SU-DHL-6 (cell line): ENCODE results near the gene NCAPG.

Experiments
- H2AFZ ChIP-seq: fragments of 200-600 bp; sonication (generic); 2 replicates; pipeline ENCODE4 v1.6.1; 2014; ENCODE audit warnings: low read depth, mild to moderate bottlenecking, moderate library complexity, mixed read lengths, antibody characterized with exemption, low read length; ENCODE audit not compliant: severe bottlenecking
- H3F3A ChIP-seq: fragments of 200-600 bp; shearing (Covaris generic); 2 replicates; pipeline ENCODE4 v1.6.0; 2016; ENCODE audit warnings: antibody characterized with exemption, mild to moderate bottlenecking; ENCODE audit not compliant: insufficient read depth
- H3K27ac ChIP-seq: fragments of 200-600 bp; sonication (generic); 2 replicates; pipeline ENCODE4 v1.5.1; 2016; ENCODE audit warnings: low read depth, mild to moderate bottlenecking, low read length, moderate library complexity, mixed read lengths
- H3K27me3 ChIP-seq: fragments of 200-600 bp; sonication (generic), shearing (Covaris generic); 2 replicates; pipeline ENCODE4 v1.6.0; 2014; ENCODE audit warnings: mild to moderate bottlenecking, low read length
- H3K36me3 ChIP-seq: fragments of 200-600 bp; sonication (generic); 2 replicates; pipeline ENCODE4 v1.6.1; 2014; ENCODE audit warnings: mild to moderate bottlenecking, low read length, mixed read lengths
- H3K4me2 ChIP-seq: fragments of 300-600, 200-600 bp; shearing (Covaris generic), sonication (generic); 2 replicates; pipeline ENCODE4 v1.6.0; 2014; ENCODE audit warnings: low read length, low read depth, mild to moderate bottlenecking; ENCODE audit not compliant: poor library complexity, severe bottlenecking
- H3K4me3 ChIP-seq: fragments of 200-600 bp; sonication (generic); 2 replicates; pipeline ENCODE4 v1.5.1; 2014; ENCODE audit warnings: antibody characterized with exemption, low read length, mild to moderate bottlenecking, mixed read lengths; ENCODE audit not compliant: insufficient read depth, poor library complexity, severe bottlenecking
- H3K79me2 ChIP-seq: fragments of 200-600 bp; sonication (generic); 2 replicates; pipeline ENCODE4 v1.6.1; 2014; ENCODE audit warnings: mild to moderate bottlenecking, low read length, moderate library complexity; ENCODE audit not compliant: insufficient read depth
- H3K9ac ChIP-seq: fragments of 200-600 bp; sonication (generic); 2 replicates; pipeline ENCODE4 v1.7.0; 2014; ENCODE audit warnings: mild to moderate bottlenecking, low read length
- H3K9me2 ChIP-seq: fragments of 200-600 bp; sonication (generic); replicated peaks from 2 replicates; pipeline ENCODE4 v1.6.1; 2014; ENCODE audit warnings: low read length; ENCODE audit not compliant: insufficient read depth
- H3K9me3 ChIP-seq: fragments of 200-600 bp; sonication (generic); 2 replicates; pipeline ENCODE4 v1.6.1; 2014; ENCODE audit warnings: low read length, mixed read lengths; ENCODE audit not compliant: insufficient read depth
- H4K20me1 ChIP-seq: fragments of 200-600 bp; sonication (generic); 2 replicates; pipeline ENCODE4 v1.6.1; 2014; ENCODE audit warnings: low read depth, mild to moderate bottlenecking, antibody characterized with exemption, low read length, moderate library complexity, mixed read lengths
- CTCF ChIP-seq: fragments of 200-600 bp; sonication (generic); IDR thresholded peaks from one replicate; pipeline ENCODE4 v1.5.1; 2017; ENCODE audit warnings: antibody characterized with exemption, mild to moderate bottlenecking, low read length, moderate library complexity; ENCODE audit not compliant: insufficient read depth, poor library complexity, severe bottlenecking
- EZH2phosphoT487 ChIP-seq: fragments of 200-600 bp; sonication (generic), shearing (Covaris generic); conservative IDR thresholded peaks from 2 replicates; pipeline ENCODE4 v1.6.1; 2018; ENCODE audit warnings: mild to moderate bottlenecking, antibody characterized with exemption, low read length, moderate library complexity, mixed read lengths

The NCAPG gene

GRCh38 chr4:17766826-17767458 lies 43.8 kb upstream of the NCAPG start:
- TF ChIP-seq CTCF (no peak), EZH2phosphoT487 (no peak)
- Histone ChIP-seq H3K9me2 (no peaks in the 10 kb centered on the region), H3K4me2 (no peak overlapping the region), H2AFZ (no peak overlapping the region), H3K4me3 (no peak overlapping the region), H3K27ac (no peak overlapping the region), H3K36me3 (no peaks in the 10 kb centered on the region), H3K9ac (no peak overlapping the region), H3F3A (no peaks in the 10 kb centered on the region), H3K27me3 (no peaks in the 10 kb centered on the region), H4K20me1 (no peaks in the 10 kb centered on the region), H3K79me2 (no peaks in the 10 kb centered on the region), H3K9me3 (no peaks in the 10 kb centered on the region)

GRCh38 chr4:17769406-17770174 lies 41.2 kb upstream of the NCAPG start:
- no peaks in the 10 kb centered on the region for H3K9me2 ChIP-seq
- no peaks in the 10 kb centered on the region for H3K36me3 ChIP-seq
- H3F3A ChIP-seq: no peaks in the 10 kb centered on the region
- H3K4me2 ChIP-seq: no peak overlapping the region
- TF ChIP-seq EZH2phosphoT487: no peak
- no peaks in the 10 kb centered on the region for H3K79me2 ChIP-seq
- H3K27ac ChIP-seq: no peak overlapping the region
- no peaks in the 10 kb centered on the region for H3K9me3 ChIP-seq
- H3K27me3 ChIP-seq: no peaks in the 10 kb centered on the region
- no peak overlapping the region for H3K9ac ChIP-seq
- no peaks in the 10 kb centered on the region for H4K20me1 ChIP-seq
- H2AFZ ChIP-seq: no peak overlapping the region
- no peak overlapping the region for H3K4me3 ChIP-seq

- no peaks in the 10 kb centered on the region for H4K20me1 ChIP-seq
- no peaks in the 10 kb centered on the region for H3F3A ChIP-seq
- no peaks in the 10 kb centered on the region for H3K27me3 ChIP-seq
- no peaks in the 10 kb centered on the region for H3K79me2 ChIP-seq
- H3K4me3 ChIP-seq: no peak overlapping the region
- TF ChIP-seq EZH2phosphoT487: no peak
- TF ChIP-seq CTCF: no peak
- no peak overlapping the region for H3K9ac ChIP-seq
- no peak overlapping the region for H2AFZ ChIP-seq
- no peaks in the 10 kb centered on the region for H3K9me3 ChIP-seq
- no peak overlapping the region for H3K4me2 ChIP-seq
- H3K9me2 ChIP-seq: no peaks in the 10 kb centered on the region
- H3K27ac ChIP-seq: no peak overlapping the region
- H3K36me3 ChIP-seq: no peaks in the 10 kb centered on the region
Measured at GRCh38 chr4:17770845-17771244, 39.9 kb upstream of the NCAPG start.

- no peak overlapping the region for H3K27ac ChIP-seq
- H3K79me2 ChIP-seq: no peaks in the 10 kb centered on the region
- TF ChIP-seq EZH2phosphoT487 (no peak), CTCF (no peak)
- no peak overlapping the region for H2AFZ ChIP-seq
- H4K20me1 ChIP-seq: no peaks in the 10 kb centered on the region
- no peak overlapping the region for H3K4me3 ChIP-seq
- H3K9me2 ChIP-seq: no peaks in the 10 kb centered on the region
- H3K27me3 ChIP-seq: no peaks in the 10 kb centered on the region
- no peak overlapping the region for H3K4me2 ChIP-seq
- H3K9me3 ChIP-seq: no peaks in the 10 kb centered on the region
- H3K9ac ChIP-seq: no peak overlapping the region
- no peaks in the 10 kb centered on the region for H3F3A ChIP-seq
- no peaks in the 10 kb centered on the region for H3K36me3 ChIP-seq
Measured at GRCh38 chr4:17771284-17771908, 39.4 kb upstream of the NCAPG start.
